Lower lobe of right lung (tissue), 2 donors: ENCODE results near the gene PNKD. TPM values are rescaled to one million over a fixed set of nuclear protein-coding genes. Genes with fewer than 3 reads are reported as not detected.

ENCODE experiments used
- ATAC-seq, 2 donors: fragments of 200-7000 bp; cut with Tn5 transposase; one replicate each; pipeline ENCODE4 v1.9.1; 2020 to 2022; ENCODE audit warnings: mild to moderate bottlenecking in 2 of 2, moderate library complexity in 2 of 2
- DNase-seq: peaks from one replicate; pipeline ENCODE4 v3.0.0-alpha.2; 2020
- H3K27ac ChIP-seq: fragments of 200-600 bp; one replicate; pipeline ENCODE4 v1.8.0; 2022
- H3K27me3 ChIP-seq: fragments of 200-600 bp; one replicate; pipeline ENCODE4 v1.8.0; 2022; ENCODE audit warnings: low read depth
- H3K36me3 ChIP-seq: fragments of 200-600 bp; one replicate; pipeline ENCODE4 v1.8.0; 2022; ENCODE audit warnings: mild to moderate bottlenecking
- H3K4me1 ChIP-seq: fragments of 200-600 bp; one replicate; pipeline ENCODE4 v1.8.0; 2022
- H3K4me3 ChIP-seq: fragments of 200-600 bp; one replicate; pipeline ENCODE4 v1.8.0; 2022; ENCODE audit warnings: mild to moderate bottlenecking
- H3K9me3 ChIP-seq: fragments of 200-600 bp; one replicate; pipeline ENCODE4 v1.8.0; 2022
- CTCF ChIP-seq: fragments of 200-600 bp; IDR thresholded peaks from one replicate; pipeline ENCODE4 v1.8.0; 2022; ENCODE audit warnings: antibody characterized with exemption, mild to moderate bottlenecking
- intact Hi-C: fragments of 100-400 bp; cut with DNase I; formaldehyde crosslinking; loops from one replicate; pipeline ENCODE4 v1.11.0; 2022
- total RNA-seq: library from RNA; stranded (reverse); fragmentation: NEBNext Ultra II Directional; extraction: Animal tissue kit (Norgen Biotek cat#: 25700); gene quantifications from one replicate; pipeline ENCODE4 v1.2.1, GENCODE V29; 2021
- donor health status: DM: no; HTN: yes; CAD: no; lungs with severe emphysema.

PNKD gene
- total RNA-seq, 1 donor from 2014 or later: 65.8 TPM

GRCh38 chr2:218345491-218346236 is 75.3 kb downstream of the PNKD start:
- intact Hi-C loops: no loop called here
- no peak for TF ChIP-seq CTCF
- H3K4me3 ChIP-seq: no peak overlapping the region
- H3K36me3 ChIP-seq: peaks cover 13% of the 10 kb centered on the region
- no peaks in the 10 kb centered on the region for H3K27me3 ChIP-seq
- no peak for ATAC-seq
- no peak overlapping the region for H3K27ac ChIP-seq
- no peak for DNase-seq
- H3K9me3 ChIP-seq: no peaks in the 10 kb centered on the region
- H3K4me1 ChIP-seq: no peaks in the 10 kb centered on the region

- H3K27me3 ChIP-seq: no peaks in the 10 kb centered on the region
- no peak for TF ChIP-seq CTCF
- DNase-seq: no peak
- H3K9me3 ChIP-seq: peaks cover 15% of the 10 kb centered on the region
- no peak overlapping the region for H3K4me3 ChIP-seq
- intact Hi-C loops: no loop called here
- no peak for ATAC-seq
- H3K27ac ChIP-seq: no peak overlapping the region
- peaks cover 13% of the 10 kb centered on the region for H3K36me3 ChIP-seq
- no peaks in the 10 kb centered on the region for H3K4me1 ChIP-seq
Measured at GRCh38 chr2:218347172-218347571, 76.9 kb downstream of the PNKD start.

- Histone ChIP-seq H3K4me1 (peaks cover 21% of the 10 kb centered on the region), H3K36me3 (no peaks in the 10 kb centered on the region), H3K4me3 (no peak overlapping the region), H3K27ac (no peak overlapping the region), H3K9me3 (peaks cover 16% of the 10 kb centered on the region), H3K27me3 (no peaks in the 10 kb centered on the region)
- DNase-seq: no peak
- intact Hi-C loops: no loop called here
- TF ChIP-seq CTCF: no peak
- no peak for ATAC-seq
Measured at GRCh38 chr2:218354045-218354444, 83.7 kb downstream of the PNKD start.

- H3K36me3 ChIP-seq: no peaks in the 10 kb centered on the region
- intact Hi-C loops: no loop called here
- peaks cover 21% of the 10 kb centered on the region for H3K4me1 ChIP-seq
- no peak overlapping the region for H3K27ac ChIP-seq
- no peak overlapping the region for H3K4me3 ChIP-seq
- peak; percentile 75 for DNase-seq
- no peak for TF ChIP-seq CTCF
- H3K27me3 ChIP-seq: no peaks in the 10 kb centered on the region
- no peak for ATAC-seq
- peaks cover 16% of the 10 kb centered on the region for H3K9me3 ChIP-seq
Measured at GRCh38 chr2:218354850-218355443, 84.6 kb downstream of the PNKD start.

GRCh38 chr2:218357236-218358177 is 87.2 kb downstream of the PNKD start:
- Histone ChIP-seq H3K9me3 (no peaks in the 10 kb centered on the region), H3K36me3 (no peaks in the 10 kb centered on the region), H3K27ac (peak overlapping the region; percentile 33), H3K27me3 (no peaks in the 10 kb centered on the region), H3K4me3 (no peak overlapping the region), H3K4me1 (peaks cover 22% of the 10 kb centered on the region)
- ATAC-seq (peak; percentile 6 to 13), DNase-seq (no peak)
- TF ChIP-seq CTCF: no peak
- intact Hi-C loops: no loop called here
